GM19351 (cell line): Measurements from ENCODE around the gene C1QTNF2.
"Not testable (repeated sequence)": the region's sequence is repeated elsewhere in the genome, so short reads cannot be mapped to it uniquely, and the experiment has no call there.

Source experiments
- ATAC-seq: cut with Tn5 transposase; IDR thresholded peaks from one replicate; pipeline ENCODE4 v1.9.1; 2021; ENCODE audit warnings: mild to moderate bottlenecking, moderate library complexity; ENCODE audit not compliant: unreplicated experiment

Gene C1QTNF2

DNA sequence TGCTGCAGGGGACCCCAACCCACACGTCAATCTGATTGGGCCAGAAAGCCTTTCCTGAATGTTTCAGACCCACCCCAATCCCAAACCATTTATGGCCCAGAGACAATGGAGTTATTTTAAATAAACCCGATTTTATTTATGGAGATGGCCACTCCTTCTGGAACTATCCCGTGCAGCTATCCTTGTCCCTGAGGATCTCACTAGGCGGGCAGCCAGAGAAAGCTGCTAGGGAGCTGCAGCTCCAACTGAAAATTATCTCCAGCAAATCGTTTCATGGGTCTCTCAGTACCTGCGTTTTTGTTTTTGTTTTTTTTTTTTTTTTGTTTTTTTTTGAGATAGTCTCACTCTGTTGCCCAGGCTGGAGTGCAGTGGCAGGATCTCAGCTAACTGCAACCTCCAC, 23.0 kb downstream of the C1QTNF2 start:
- no peak for ATAC-seq

DNA sequence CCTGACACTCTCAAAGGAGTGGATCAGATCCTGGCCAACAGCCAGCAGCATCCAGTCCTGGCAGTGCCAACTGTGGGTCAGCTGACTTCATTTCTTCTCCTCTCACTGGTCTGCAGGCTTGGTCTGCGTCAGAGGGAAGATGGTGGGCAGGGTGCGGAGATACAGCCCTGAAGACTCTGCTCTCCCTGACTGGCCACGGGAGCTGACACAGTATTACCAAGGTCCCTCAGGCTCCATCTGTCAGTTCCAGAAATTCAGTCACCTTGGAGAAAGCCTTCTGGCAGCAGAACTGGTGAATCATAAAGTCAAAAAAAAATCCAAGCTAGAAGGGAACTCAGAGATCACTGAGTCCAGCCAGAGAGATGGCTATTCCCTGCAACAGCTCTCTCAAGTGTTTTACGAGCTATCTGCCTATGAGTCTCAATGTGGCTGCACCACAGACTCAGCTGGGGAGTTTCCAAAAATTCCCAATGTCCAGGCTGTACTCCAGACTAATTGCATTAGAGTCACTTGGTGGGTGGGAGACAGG, 27.9 kb downstream of the C1QTNF2 start:
- ATAC-seq, result no peak

GRCh38 chr5:160341309-160341870, 29.0 kb downstream of the C1QTNF2 start:
- no peak for ATAC-seq

GRCh38 chr5:160340513-160340912, 29.9 kb downstream of the C1QTNF2 start:
- not testable (repeated sequence) for ATAC-seq

DNA sequence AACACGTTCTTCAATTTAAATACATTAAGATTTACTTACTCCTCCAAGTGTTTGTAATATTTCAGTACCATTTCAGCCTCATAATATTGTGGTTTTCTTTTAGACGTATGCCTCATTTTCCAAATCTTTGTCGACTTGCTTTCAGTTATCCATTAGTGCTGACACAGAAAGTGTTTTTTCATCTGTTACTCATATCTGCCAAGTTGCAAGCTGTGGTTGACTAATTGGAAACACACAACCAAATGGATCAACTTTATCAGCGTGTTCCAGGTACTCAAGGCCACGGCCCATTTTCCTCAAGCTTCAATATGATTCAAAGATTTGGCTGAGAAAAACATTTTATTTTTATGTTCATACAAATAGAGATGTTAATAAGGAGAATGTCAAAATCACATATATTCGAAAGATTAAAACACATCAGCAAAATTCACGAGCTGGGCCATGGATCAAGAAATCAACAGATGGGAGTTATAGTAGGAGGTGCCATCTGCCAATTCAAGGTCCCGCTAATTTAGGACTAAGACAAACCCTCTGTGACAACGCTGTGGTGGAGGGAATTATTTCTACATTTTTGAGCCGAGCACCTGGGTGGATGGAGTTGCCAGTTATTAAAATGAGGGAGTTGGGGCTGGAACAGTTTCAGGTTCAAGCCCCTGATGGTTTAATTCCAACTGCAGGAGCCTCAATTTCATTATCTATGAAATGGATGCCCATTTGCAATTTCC, 30.9 kb downstream of the C1QTNF2 start:
- no peak for ATAC-seq

DNA sequence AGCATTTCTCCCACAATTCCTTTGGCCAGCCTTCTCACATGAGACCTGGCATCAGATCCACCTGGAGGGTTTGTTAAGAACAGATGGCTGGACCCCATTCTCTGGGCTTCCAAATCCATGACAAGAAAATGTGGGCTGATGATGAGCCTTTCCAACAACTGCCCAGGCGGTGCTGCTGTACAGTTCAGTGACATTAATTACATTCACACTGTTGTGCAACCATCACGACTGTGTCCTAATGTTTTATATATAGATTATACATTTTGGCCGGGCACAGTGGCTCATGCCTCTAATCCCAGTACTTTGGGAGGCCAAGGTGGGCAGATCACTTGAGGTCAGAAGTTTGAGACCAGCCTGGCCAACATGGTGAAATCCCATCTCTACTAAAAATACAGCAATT, 35.7 kb downstream of the C1QTNF2 start:
- not testable (repeated sequence) for ATAC-seq

- ATAC-seq, result no peak
These were observed 36.7 kb downstream of the C1QTNF2 start for GRCh38 chr5:160333721-160334120.

GRCh38 chr5:160330212-160330611, 40.2 kb downstream of the C1QTNF2 start:
- peak; percentile 64 for ATAC-seq

GRCh38 chr5:160327818-160328217, 42.6 kb downstream of the C1QTNF2 start:
- ATAC-seq, result no peak

DNA sequence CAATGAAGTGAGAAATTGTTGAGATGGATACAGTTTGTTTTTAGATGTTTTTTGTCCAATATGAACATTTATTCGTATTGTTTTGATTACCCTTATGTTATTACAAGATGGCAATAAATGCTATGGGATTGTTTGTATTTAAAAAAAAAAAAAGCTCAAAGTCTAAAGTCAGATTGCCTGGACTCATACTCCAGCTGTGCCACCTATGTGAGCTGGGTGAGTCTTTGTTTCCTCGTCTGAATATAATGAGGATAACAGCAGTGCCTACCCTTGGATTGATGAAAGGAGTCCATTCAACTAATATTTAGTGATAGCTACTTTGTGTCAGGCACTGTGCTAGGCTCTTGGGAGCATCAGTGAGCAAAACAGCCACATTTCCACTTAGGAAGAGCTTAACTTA, 43.4 kb downstream of the C1QTNF2 start:
- no peak for ATAC-seq

DNA sequence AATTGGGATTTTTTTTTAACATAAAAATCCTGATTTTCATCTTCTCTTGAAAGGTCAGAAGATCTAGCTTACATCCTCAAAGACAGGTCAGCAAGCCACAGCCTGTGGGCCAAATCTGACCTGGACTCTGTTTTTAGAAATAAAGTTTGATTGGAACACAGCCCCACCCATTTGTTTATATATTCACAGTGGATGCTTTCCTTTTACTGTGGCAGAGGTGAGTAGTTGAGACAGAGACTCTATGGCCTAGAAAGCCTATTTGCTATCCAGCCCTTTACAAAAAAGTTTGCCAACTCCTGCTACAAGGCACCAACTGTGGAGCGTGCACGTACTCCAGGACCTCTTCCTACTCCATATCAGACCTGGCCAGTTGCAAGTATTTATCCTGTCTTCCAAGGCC, 44.7 kb downstream of the C1QTNF2 start:
- no peak for ATAC-seq

- no peak for ATAC-seq
These were observed 45.5 kb downstream of the C1QTNF2 start for GRCh38 chr5:160324886-160325285.

DNA sequence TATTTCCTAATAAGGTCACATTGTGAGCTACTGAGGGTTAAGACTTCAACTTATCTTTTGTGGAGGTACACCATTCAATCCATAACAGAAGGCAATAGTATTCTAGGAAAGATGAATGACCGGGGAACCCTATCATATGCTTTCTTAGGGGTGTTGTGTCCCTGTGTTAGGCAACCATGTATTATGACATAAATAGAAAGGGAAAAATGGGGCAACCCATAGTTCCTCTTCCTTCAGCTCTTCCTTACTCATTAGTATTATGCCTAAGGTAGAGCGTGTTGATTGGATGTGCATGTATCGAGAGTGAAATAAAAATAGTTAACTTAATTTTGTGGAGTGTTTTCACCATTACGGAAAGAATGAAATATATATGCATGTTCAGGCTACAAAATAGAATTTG, 52.0 kb downstream of the C1QTNF2 start:
- ATAC-seq, result no peak

DNA sequence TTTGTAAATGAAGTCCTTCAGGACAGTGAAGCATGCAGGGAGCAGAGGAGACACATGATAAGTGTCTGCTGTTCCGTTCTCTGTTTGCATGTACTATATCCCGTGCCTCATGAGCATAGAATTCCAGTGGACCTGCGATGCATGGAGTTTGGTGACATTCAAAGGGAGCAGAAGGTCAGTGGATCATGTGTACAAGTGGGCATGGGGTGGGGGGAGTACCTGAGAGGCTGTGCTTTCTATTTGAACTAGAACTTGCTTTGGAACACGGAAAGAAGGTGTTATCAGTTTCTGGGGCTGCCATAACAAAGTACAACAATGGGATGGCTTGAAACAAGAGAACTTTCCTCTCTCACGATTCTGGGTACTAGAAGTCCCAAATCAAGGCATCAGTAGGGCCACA, 53.0 kb downstream of the C1QTNF2 start:
- no peak for ATAC-seq

- no peak for ATAC-seq
These were observed 54.5 kb downstream of the C1QTNF2 start for GRCh38 chr5:160315968-160316367.

DNA sequence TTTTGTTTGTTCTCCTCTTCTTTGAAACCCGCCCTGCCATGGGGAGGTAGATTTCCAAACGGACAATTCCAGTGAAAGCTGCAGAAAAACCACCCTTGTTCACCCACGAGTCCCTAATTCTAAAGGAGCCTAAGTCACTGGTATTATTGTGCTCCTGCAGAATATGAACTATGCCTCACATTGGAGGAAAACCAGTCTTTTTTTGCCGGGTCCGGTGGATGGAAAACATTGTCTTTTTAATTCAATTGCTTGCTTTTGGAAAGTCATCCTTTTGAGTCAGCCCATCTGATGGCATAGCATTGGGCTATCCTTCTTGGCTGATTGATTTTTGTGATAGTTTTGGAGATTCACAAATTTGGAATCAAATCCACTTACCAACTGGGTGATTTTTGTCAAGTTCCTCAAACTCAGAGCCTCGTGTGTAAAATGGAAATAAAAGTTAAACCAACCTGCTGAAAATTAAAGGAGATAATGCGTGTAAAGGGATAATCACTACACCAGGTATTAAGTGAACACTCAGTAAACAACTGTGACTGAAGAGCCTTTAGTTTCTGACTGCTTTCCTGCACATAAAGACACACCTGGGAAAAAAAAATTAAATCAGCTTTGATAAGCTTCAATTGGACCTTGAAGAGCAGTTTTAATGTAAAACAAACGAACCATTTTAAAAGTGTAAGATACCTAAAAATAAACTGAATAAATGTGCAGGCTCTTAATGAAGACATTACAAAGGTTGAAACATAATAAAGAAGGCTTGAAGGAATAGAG, 57.3 kb downstream of the C1QTNF2 start:
- ATAC-seq, result no peak

DNA sequence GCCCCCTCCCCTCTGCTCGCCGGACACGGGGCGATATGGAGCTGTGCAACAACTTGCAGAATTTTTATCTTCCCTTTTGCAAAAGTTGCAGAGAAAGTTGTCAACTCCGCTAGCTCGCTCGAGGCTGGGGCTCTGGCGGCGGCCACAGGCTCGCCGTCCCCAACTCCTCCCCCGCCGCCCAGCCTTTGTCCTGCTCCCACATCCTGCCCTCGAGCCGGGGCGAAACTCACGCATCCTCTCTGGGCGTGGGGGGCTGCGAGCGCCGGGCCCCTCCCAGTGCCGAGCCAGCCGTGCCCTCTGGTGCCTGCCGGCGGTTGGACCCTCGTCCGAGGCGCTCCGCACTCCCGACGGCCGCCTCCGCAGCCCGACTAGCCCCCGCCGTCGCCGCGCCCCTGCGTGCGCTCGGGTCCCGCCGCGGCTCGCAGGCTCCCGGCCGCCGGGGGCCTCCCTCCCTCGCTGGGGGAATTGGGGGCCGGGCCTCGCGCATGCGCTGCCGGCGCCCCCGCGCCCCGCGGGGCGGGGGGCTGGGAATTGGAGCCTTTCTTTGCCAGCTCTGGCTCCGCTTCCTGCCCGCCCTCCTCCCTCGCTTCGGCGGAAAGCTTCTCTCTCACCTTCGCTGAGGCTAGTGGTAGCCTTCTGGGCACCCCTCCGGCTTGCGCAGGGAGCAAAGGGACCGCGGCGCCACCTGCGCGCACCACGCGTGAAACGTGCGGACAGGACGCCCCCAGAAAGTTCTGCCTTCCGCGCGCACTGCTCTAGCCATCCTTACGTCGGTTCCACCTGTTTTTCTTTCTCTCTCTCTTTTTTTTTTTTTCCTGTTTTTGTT, 58.1 kb downstream of the C1QTNF2 start, which contains the start of gene CCNJL:
CCNJL (minus strand) TSS at position 431 of the 826 bp plus-strand sequence. CDS start 641 bp downstream, outside the sequence.
- ATAC-seq, result peak; percentile 66

DNA sequence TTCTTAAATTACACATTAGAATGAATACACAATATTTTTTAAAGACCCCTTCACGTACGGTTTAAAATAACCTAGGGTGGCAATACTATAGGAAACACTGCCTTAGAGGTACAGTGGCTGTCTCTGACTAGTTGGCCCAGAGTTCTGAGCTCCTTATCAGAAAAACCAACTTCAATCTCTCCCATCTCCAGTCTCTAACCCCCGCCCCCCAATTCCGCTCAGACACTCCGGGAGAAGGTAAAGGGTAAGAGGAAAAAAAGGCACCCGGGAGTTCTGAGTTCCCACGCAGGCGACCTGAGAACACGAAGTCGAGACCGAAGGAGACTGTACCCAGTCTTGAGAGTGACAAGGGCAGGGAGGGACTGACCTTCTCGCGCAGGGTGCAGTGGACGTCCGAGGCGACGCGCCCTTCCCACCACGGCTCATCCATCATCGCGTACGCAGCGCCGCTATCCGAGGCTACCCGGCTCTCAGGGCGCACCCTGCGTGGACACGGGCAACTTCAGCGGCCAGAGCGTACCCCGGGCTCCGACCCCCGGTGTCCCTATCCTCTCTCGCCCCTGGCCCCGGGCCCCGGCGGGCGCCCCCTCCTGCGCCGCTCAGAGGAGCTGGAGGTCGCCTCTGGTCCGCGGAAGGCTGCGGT, 58.8 kb downstream of the C1QTNF2 start:
- ATAC-seq, result peak; percentile 21

DNA sequence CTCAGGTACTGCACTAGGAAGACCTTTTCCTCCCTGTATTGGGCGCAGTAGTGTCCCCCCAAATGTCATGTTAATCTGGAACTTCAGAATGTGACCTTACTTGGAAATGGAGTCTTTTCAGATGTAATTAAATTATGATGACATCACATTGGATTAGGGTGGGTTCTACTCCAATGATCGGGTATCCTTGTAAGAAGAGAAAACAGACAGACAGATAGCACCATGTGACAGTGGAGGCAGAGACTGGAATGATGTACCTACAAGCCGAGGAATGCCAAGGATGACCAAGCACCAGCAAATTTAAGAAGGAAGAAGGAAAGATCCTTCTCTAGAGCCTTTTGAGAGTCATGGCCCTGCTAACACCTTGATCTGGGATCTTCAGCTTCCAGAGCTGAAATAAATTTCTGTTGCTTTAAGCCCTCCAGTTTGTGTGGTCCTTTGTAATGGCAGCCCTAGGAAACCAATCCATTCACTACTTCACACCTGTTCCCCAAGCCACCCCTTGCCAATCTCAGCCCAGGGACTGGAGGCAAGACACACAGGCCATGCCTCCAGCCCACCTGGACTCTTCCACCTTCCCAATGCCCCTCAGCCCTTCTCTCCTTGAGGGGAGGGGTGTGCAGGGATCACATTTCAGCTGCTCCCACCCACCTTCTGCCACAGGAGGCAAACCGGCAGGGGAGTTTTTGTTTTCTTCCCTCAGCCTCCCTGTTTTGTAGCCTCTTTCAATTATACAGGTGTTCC, 59.7 kb downstream of the C1QTNF2 start:
- no peak for ATAC-seq

GRCh38 chr5:160310140-160310539, 60.3 kb downstream of the C1QTNF2 start:
- ATAC-seq, result no peak
